GM18870 (cell line): ENCODE results near the gene AMBRA1.
"Not testable (repeated sequence)": the region's sequence is repeated elsewhere in the genome, so short reads cannot be mapped to it uniquely, and the experiment has no call there.

Experiments
- ATAC-seq: cut with Tn5 transposase; IDR thresholded peaks from one replicate; pipeline ENCODE4 v1.9.1; 2021; ENCODE audit warnings: moderate library complexity; ENCODE audit not compliant: unreplicated experiment

The AMBRA1 gene

DNA sequence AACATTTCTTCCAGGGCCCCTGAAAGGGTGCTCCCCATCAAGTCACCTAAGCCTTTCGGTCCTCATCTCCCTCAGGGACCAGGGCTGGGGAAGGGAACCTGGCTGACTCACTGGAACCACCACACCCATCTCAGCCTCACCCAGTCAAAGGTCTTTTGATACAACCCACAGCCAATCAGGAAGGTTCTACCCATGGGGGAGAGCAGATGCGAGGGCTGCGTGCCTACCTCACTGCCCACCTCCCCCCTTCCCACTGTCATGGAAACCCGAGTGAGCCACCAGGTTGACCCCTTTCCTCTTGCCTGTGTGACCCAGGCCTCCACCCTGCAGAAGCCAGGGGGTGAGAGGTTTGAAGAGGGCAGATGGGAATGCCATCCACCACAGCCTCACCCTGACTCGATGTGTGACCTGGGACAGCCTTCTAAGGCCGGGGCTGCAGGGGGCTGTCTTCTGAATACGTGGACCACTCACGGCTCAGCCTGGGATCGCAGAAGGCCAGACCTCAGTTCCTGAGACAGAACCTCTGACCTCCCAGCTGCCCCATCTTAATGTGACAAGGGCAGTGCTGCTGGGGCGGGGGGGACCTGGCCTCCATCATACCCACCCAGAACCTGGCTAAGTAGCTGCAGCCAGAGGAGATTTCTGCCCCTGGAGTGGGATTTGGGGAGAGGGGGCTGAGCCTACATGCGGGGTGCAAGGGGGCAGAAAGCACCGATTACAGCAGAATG is 209.7 kb downstream of the AMBRA1 start:
- ATAC-seq, result no peak

DNA sequence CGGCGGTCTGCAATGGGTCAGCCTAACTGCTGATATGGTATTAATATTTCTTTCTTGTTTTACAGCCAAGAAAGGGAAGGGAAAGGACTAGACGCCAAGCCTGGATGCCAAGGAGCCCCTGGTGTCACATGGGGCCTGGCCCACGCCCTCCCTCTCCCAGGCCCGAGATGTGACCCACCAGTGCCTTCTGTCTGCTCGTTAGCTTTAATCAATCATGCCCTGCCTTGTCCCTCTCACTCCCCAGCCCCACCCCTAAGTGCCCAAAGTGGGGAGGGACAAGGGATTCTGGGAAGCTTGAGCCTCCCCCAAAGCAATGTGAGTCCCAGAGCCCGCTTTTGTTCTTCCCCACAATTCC is 210.4 kb downstream of the AMBRA1 start:
- no peak for ATAC-seq

DNA sequence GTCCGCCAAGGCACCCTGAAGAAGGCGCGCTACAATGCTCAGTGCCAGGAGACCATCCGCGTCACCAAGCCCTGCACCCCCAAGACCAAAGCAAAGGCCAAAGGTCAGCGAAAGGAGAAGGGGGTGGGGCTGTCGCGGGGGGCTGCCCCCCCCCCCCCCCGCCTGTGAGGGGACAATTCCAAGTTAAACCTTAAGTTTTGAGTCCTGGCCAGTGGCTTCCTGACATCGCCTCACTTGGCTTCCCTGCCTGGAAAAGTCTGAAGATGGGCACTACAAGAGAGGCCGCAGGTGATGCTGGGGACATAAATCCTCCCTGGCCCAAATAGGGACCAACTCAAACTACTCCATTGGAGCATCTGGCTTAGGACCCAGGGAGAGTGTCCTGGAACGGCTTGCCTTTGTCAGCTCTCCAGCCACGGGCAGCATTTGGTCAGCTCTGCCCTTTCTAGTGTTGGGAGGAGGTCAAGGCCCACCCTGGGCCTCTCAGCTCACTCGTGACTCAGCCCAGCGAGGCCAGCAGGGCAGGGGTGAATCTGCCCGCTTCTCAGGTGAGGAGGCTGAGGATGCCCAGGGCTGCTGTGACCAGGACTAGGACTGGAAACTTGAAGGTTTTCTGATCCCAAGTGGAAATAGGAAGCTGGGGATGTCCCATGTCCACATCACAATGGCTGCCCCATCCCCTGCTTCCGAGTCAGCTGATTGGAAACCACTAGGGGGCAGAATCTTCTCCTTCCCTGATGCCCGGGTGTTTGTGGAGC is 211.0 kb downstream of the AMBRA1 start:
- no peak for ATAC-seq

DNA sequence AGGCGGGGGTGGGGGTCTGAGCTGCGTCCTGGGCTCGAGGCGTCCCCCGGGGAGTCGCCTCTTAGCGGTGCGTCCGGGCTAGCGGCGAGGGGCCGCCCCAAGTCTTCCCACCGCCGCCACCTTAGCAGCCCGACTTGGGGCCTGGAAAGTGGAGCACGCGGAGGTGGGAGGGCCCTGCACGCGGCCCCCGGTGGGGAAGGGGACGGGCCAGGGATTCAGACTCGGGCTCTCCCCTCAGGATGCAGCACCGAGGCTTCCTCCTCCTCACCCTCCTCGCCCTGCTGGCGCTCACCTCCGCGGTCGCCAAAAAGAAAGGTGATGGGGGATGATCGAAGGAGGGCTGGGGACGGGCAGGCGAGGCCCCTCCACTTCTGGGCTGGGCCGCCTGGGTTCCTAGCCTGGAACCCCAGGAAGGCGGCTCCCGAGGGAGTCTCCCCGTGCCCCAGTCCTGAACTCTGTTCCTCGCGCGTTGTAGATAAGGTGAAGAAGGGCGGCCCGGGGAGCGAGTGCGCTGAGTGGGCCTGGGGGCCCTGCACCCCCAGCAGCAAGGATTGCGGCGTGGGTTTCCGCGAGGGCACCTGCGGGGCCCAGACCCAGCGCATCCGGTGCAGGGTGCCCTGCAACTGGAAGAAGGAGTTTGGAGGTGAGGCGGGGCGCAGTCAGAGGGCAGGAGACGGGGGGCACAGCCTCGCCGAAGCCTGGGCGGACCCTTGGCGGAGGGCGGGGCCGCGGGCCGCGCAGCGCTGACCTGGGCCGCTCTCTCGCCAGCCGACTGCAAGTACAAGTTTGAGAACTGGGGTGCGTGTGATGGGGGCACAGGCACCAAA is 211.8 kb downstream of the AMBRA1 start:
- no peak for ATAC-seq

DNA sequence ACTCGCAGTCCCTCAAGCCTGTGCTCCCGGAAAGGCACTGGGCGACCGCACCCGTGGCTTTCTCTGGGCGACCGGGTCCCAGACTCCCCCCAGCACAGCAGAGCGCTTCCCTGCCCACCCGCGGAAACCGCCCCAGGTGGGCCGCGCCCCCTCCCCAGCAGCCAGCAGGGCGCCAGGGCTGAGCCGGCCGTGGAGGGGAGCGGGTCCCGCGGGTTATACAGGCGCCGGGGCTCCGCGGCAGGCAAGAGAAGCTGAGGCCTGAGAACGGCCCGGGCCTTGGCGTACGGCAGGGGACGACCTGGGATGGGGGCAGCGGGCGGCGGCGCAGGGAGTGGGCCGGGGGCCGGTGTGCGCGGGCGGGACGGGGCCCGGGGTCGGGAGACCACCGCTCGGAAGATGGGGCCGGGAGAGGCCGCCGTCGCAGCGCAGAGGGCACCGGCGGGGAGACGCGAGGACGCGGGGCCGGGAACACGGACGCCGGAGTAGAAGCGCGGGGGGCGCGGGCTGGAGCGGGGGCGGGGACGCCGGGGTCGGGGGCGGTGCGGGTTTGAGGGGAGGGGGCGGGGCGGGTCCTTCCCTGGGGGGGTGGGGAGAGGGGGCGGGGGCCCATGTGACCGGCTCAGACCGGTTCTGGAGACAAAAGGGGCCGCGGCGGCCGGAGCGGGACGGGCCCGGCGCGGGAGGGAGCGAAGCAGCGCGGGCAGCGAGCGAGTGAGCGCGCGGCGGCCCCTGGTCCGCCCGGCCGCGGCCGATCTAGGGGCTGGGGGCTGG is 212.6 kb downstream of the AMBRA1 start, which contains the start of gene MDK:
MDK (plus strand) TSS at position 622 of the 771 bp plus-strand sequence. CDS start 389 bp downstream, outside the sequence.
- no peak for ATAC-seq

DNA sequence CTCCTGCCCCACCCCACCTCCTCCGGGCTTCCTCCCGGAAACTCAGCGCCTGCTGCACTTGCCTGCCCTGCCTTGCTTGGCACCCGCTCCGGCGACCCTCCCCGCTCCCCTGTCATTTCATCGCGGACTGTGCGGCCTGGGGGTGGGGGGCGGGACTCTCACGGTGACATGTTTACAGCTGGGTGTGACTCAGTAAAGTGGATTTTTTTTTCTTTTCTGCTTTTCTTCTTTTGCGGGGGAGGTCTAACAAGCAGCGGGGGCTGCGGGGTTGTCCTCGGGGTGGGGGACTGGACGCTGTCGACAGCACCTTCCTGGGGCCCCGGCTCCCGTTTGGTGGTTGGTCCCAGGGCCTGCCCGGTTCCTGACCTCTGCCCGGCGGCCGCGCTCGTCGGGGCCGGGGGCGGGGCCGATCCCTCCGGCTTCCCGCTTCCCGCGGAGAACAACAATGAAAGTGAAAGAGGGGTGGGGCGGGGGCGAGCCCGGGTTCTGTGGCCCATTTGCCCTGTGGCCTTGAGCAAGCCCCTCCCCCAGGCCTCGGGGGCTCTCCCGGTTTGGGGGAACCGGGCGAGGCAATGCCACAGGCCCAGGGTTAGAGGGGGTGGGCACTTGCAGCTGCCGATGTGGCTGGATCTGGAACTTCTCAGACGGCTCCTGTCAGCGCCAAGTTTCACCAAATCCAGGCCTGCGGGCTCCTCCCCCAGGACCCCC is 213.3 kb downstream of the AMBRA1 start:
- no peak for ATAC-seq

DNA sequence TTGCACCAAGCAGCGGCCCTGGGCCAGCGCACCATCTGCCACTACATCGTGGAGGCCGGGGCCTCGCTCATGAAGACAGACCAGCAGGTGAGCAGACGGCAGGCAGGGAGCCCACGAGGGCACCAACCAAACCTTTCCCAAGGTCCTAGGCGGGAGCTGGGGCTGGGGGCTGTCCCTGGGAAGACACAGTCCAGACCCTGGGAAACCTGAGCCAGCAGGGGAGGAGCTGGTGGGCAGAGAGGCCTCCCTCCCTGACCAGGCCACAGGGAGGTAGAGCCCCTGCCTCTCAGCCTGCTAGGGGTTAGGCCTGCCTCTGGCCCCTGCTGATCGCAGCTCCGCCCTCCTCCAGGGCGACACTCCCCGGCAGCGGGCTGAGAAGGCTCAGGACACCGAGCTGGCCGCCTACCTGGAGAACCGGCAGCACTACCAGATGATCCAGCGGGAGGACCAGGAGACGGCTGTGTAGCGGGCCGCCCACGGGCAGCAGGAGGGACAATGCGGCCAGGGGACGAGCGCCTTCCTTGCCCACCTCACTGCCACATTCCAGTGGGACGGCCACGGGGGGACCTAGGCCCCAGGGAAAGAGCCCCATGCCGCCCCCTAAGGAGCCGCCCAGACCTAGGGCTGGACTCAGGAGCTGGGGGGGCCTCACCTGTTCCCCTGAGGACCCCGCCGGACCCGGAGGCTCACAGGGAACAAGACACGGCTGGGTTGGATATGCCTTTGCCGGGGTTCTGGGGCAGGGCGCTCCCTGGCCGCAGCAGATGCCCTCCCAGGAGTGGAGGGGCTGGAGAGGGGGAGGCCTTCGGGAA is 214.1 kb downstream of the AMBRA1 start:
- ATAC-seq, result not testable (repeated sequence)

DNA sequence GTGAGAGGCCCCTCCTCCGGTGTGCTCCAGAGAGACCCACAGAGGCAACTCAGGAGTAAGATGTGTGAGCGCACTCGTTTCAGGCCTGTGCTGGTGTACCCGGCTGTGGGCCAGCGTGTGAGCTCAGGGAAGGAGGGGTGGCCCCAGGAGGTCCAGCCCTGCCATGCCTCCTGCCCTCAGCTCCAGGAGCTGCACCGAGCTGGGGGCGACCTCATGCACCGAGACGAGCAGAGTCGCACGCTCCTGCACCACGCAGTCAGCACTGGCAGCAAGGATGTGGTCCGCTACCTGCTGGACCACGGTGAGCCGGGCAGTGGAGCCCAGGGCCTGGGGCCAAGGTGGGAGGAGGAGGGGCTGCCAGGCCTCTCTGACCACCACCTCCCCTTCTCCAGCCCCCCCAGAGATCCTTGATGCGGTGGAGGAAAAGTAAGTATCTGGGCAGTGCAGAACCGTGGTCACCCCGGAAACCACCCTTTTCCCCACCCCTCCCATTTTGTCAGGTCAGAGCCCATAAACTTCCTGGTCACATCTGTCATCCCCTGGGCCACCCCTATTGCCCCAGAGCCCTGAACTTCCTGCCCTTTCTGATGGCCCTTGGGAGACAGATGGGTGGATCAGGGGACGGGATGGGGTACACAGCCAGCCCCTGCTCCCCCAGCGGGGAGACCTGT is 214.9 kb downstream of the AMBRA1 start:
- ATAC-seq, result no peak

DNA sequence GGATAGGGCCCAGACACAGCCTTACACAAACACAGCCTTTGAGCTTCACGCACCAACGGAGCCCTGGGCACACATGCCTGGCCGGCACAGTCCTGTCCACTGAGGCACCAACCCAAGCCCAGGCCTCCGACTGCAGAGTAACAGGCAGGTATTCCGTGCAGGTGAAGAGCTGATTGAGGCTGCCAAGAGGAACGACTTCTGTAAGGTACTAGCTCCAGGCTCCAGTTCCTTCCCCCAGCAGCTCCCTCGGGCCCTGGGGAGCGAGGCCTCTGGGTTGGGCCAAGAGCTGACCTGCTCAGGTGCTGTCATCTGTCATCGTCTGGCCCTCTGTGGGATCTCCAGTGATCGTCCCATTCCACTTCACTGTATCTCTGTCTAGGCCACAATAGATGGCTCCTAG is 215.5 kb downstream of the AMBRA1 start:
- no peak for ATAC-seq

DNA sequence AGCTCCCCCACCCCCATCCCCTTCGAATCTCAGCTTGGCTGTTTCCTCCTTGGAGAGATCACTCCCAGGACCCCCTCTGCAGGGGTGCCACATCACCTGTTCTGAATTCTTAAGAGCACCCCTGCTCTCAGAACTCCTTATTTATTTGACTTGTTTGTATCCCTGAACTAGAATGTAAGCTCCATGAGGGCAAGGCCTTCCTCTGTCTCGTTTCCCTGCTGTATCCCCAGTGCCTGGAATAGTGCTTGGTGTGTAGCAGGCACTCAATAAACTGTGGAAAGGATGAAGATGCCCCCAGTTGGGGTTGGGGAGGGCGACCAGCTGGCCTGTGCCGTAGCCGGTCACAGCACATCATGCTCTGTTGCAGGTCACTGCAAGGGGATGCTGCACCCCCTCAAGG is 216.0 kb downstream of the AMBRA1 start:
- ATAC-seq, result no peak

DNA sequence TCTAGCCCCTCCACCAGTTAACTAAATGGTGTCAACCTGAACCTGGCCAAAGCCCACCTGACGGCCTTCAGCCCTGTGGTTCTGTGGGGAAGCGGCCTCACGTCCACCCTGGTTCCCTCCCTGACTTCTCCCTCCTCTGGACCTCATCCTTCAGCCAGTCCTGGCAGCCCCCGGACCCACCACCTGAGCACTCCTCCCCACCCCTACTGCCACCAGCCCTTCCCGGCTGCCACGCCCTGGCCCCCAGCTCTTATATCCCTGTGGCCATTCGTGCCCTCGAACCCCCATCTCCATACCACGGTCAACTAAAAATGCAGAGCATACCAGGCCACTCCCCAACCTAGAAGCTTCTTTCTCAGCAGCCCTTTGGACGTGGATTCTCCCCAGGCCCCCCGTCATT is 216.5 kb downstream of the AMBRA1 start:
- ATAC-seq, result no peak

DNA sequence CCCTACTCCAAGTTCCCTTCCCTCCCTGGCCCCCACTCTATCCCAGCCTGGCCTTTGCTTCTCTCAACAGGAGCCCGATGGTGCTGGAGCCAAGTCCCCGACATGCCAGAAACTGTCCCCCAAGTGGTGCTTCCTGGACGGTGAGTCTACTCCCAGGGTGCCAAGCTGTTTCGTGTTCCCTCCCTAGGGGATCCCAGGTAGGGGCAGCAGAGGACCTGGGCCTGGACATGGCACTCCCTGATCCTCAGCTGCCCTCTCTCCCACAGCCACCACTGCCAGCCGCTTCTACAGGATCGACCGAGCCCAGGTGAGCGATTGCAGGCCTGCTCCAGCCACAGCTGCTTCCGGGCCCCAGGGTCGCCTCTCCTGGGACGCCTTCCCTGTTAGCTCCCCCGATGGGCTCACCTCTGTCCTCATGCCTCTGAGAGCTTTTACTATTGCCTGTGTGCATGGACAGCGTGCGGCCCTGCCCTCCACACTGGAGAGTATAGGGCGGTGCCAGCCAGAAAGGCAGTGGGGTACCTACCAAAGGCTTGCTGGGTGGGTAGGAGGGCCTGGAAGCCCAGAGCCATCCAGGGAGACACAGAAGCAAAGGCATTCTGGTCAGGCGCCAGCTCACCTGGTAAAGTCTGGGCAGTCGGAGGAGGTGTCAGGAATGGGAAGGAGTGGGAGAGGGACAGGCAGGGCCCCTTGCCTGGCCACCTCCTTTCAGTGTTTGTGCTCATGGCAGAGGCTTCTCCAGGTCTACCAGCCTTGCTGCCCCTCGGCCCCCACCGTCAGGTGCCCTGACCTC is 217.4 kb downstream of the AMBRA1 start:
- no peak for ATAC-seq

DNA sequence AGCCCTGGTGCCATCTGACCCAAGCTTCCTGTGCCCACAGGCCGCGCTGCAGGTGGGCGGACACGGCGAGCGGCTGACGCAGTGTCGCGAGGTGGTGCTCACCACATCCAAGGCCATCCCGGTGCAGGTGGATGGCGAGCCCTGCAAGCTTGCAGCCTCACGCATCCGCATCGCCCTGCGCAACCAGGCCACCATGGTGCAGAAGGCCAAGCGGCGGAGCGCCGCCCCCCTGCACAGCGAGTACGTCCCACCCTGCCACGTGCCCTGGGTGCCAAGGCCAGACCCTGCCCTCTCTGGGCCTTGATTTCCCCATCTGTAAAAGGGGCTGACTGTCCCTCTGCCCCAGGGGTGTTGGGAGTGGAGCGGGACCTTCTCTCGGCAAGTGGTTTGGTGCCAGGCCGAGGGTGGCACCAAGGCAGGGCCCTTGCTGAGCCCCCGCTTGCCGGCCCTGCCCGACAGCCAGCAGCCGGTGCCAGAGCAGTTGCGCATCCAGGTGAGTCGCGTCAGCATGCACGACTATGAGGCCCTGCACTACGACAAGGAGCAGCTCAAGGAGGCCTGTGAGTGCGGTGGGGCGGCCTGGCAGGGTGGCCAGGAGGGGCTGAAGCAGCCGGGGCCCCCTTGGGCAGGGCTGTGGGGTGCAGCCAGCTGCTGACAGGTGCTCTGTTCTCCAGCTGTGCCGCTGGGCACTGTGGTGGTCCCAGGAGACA is 218.3 kb downstream of the AMBRA1 start:
- ATAC-seq, result no peak

DNA sequence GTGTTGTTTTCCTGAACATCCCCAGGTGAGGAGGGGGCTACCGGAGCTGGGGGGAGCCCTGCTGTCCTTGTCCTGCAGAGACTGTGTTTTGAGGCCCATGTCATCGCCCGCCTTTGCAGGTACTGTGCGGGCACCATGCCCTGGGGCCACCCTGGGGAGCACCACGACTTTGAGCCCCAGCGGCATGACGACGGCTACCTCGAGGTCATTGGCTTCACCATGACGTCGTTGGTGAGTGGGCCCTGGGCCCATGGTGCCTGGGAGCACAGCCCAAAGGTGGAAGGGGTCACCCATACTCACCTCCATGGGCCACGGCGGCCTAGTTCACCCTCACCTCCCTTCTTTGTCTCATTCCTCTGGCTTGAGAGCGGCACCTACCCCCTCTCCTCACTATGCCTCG is 219.0 kb downstream of the AMBRA1 start:
- no peak for ATAC-seq

DNA sequence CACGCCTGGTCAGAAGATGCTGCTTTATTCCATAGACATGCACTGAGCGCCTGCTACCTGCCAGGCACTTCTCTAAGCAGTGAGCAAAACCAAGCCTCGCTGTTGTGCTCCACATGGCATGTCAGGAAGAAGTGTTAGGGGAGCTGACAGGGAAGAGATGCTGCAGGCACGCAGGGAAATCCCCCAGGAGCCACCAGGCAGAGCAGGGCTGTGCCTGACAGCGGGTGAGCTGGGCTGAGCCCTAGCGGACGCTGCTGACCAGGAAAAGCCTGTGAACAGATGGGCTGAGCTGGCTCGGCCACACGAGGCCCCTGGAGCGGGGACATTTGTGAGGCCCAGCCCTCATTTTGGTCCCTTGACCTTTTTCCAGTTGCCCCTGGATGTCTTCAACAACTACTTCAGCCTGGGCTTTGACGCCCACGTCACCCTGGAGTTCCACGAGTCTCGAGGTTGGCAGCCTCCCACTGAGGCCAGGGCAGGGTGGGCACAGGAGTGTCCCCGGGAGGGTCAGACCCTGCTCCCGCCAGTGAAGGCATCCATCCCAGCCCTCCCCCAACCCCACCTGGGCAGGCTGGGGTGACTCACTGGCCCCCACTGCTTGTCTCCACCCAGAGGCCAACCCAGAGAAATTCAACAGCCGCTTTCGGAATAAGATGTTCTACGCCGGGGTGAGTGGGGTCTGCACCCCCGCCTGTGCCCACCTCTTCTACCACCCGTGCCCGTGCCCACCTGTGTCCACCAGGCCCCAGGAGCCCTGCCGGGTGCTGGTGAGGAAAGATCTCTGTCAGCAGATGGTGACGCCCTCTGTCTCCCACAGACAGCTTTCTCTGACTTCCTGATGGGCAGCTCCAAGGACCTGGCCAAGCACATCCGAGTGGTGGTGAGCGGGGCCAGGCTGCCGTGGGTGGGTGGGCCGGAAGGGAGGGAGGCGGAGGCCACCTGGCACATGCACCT is 219.8 kb downstream of the AMBRA1 start:
- no peak for ATAC-seq

DNA sequence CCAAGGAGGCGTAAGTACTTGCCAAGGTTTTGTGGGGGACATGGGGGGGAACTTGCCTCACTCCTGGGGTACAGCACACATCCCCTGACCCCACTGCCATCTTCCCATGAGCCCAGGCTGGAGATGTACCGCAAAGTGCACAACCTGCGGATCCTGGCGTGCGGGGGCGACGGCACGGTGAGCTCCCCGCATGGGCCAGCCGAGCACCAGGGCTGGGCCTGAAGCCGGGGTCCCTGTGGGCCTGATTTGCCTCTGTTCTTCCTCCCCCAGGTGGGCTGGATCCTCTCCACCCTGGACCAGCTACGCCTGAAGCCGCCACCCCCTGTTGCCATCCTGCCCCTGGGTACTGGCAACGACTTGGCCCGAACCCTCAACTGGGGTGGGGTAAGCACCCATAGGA is 221.3 kb downstream of the AMBRA1 start:
- ATAC-seq, result not testable (repeated sequence)
